Endodermal cell (in vitro differentiated cells): Measurements from ENCODE around the gene RAVER2. TPM values are rescaled to one million over a fixed set of nuclear protein-coding genes. Genes with fewer than 3 reads are reported as not detected.

Source experiments
- DNase-seq: peaks from one replicate; pipeline ENCODE4 v3.0.0-alpha.2; 2017
- H3K27ac ChIP-seq: 2 replicates; pipeline ENCODE4 v1.5.1; 2013; ENCODE audit warnings: mild to moderate bottlenecking, low read depth, low read length, moderate library complexity
- H3K27me3 ChIP-seq: 2 replicates; pipeline ENCODE4 v1.6.1; 2013; ENCODE audit warnings: mild to moderate bottlenecking, low read length, moderate library complexity; ENCODE audit not compliant: insufficient read depth, control insufficient read depth, poor library complexity, severe bottlenecking
- H3K36me3 ChIP-seq: 2 replicates; pipeline ENCODE4 v1.7.0; 2013; ENCODE audit warnings: mild to moderate bottlenecking, low read length, moderate library complexity; ENCODE audit not compliant: control insufficient read depth, insufficient read depth
- H3K4me1 ChIP-seq: one replicate; pipeline ENCODE4 v1.7.0; 2013; ENCODE audit warnings: low read length; ENCODE audit not compliant: control insufficient read depth, insufficient read depth
- H3K4me3 ChIP-seq: 2 replicates; pipeline ENCODE4 v1.5.1; 2013; ENCODE audit warnings: mild to moderate bottlenecking, low read length, moderate library complexity
- H3K9ac ChIP-seq: 2 replicates; pipeline ENCODE4 v1.6.1; 2013; ENCODE audit warnings: mild to moderate bottlenecking, low read length, moderate library complexity; ENCODE audit not compliant: poor library complexity, severe bottlenecking; ENCODE audit errors: extremely low read depth
- H3K9me3 ChIP-seq: 2 replicates; pipeline ENCODE4 v1.6.1; 2013; ENCODE audit warnings: mild to moderate bottlenecking, low read length, moderate library complexity; ENCODE audit not compliant: control insufficient read depth
- H3K27ac Mint-ChIP-seq: 2 replicates; pipeline ENCODE4 v1.8.0; 2020; ENCODE audit warnings: mixed read lengths
- H3K27me3 Mint-ChIP-seq: 2 replicates; pipeline ENCODE4 v1.8.0; 2021; ENCODE audit warnings: mild to moderate bottlenecking, mixed read lengths; ENCODE audit not compliant: insufficient read depth
- H3K36me3 Mint-ChIP-seq: 2 replicates; pipeline ENCODE4 v1.8.0; 2020; ENCODE audit warnings: low read depth, mixed read lengths
- H3K4me1 Mint-ChIP-seq: 2 replicates; pipeline ENCODE4 v1.8.0; 2020; ENCODE audit warnings: mixed read lengths
- H3K4me3 Mint-ChIP-seq: 2 replicates; pipeline ENCODE4 v1.8.0; 2020; ENCODE audit warnings: mild to moderate bottlenecking, moderate library complexity, mixed read lengths
- H3K9me3 Mint-ChIP-seq: 2 replicates; pipeline ENCODE4 v1.8.0; 2020; ENCODE audit warnings: mild to moderate bottlenecking, mixed read lengths
- CTCF ChIP-seq: fragments of 200-600 bp; sonication (generic); conservative IDR thresholded peaks from 2 replicates; pipeline ENCODE4 v1.5.0; 2021; ENCODE audit warnings: antibody characterized with exemption, mild to moderate bottlenecking
- WGBS, 2 experiments: methylation state at CpG; one replicate each; pipeline versions ENCODE4 v1.1.5 to v1.1.7; 2013; ENCODE audit warnings: missing lambda C conversion rate in 2 of 2, mixed read lengths in 1 of 2; ENCODE audit not compliant: insufficient coverage in 1 of 2, insufficient read length in 1 of 2; 5-methylcytosine and 5-hydroxymethylcytosine counted together
- total RNA-seq, 2 donors: library from RNA; stranded (reverse); fragmentation: NEBNext Ultra II Directional in 1 of 2; extraction: Animal tissue kit (Norgen Biotek cat#: 25700) in 1 of 2; gene quantifications; 2 replicates in 1 of 2; 3 replicates in 1 of 2; pipeline ENCODE4 v1.2.1, GENCODE V29; 2021

Gene RAVER2
- total RNA-seq, 2 donors from 2014 or later = 20.3 to 21.8 TPM

GRCh38 chr1:64745181-64745985 lies 508 bp downstream of the RAVER2 start:
- H3K27me3 ChIP-seq = no peaks in the 10 kb centered on the region
- peak; percentile 78 for DNase-seq
- H3K27ac ChIP-seq = no peak overlapping the region
- no peaks in the 10 kb centered on the region for H3K36me3 ChIP-seq
- H3K9ac ChIP-seq = peak overlapping the region; percentile 64
- Mint-ChIP-seq H3K4me3 (peak overlapping the region; percentile 86), H3K9me3 (no peaks in the 10 kb centered on the region), H3K4me1 (peaks cover 20% of the 10 kb centered on the region), H3K36me3 (no peaks in the 10 kb centered on the region), H3K27me3 (peaks cover 7% of the 10 kb centered on the region), H3K27ac (peak overlapping the region; percentile 78)
- H3K4me1 ChIP-seq = no peaks in the 10 kb centered on the region
- no peaks in the 10 kb centered on the region for H3K9me3 ChIP-seq
- TF ChIP-seq CTCF = no peak
- 0% methylated on average over 38 to 67 of the region's 67 CpGs for WGBS, 2 experiments
- H3K4me3 ChIP-seq = peak overlapping the region; percentile 91

- no peaks in the 10 kb centered on the region for H3K36me3 Mint-ChIP-seq
- Histone ChIP-seq H3K9me3 (no peaks in the 10 kb centered on the region), H3K4me3 (peak overlapping the region; percentile 91), H3K4me1 (no peaks in the 10 kb centered on the region), H3K27me3 (no peaks in the 10 kb centered on the region), H3K36me3 (no peaks in the 10 kb centered on the region), H3K27ac (no peak overlapping the region), H3K9ac (peak overlapping the region; percentile 64)
- no peak for TF ChIP-seq CTCF
- H3K27ac Mint-ChIP-seq = peak overlapping the region; percentile 78
- peak overlapping the region; percentile 86 for H3K4me3 Mint-ChIP-seq
- H3K9me3 Mint-ChIP-seq = no peaks in the 10 kb centered on the region
- peaks cover 22% of the 10 kb centered on the region for H3K4me1 Mint-ChIP-seq
- 58 to 77% methylated on average over 5 to 8 of the region's 8 CpGs for WGBS, 2 experiments
- peaks cover 7% of the 10 kb centered on the region for H3K27me3 Mint-ChIP-seq
- no peak for DNase-seq
Measured at GRCh38 chr1:64745986-64746940, 1.4 kb downstream of the RAVER2 start.

- Histone ChIP-seq H3K4me1 (no peaks in the 10 kb centered on the region), H3K27ac (no peak overlapping the region), H3K4me3 (no peak overlapping the region), H3K36me3 (no peaks in the 10 kb centered on the region), H3K27me3 (no peaks in the 10 kb centered on the region), H3K9me3 (no peaks in the 10 kb centered on the region), H3K9ac (no peak overlapping the region)
- peaks cover 24% of the 10 kb centered on the region for H3K4me1 Mint-ChIP-seq
- TF ChIP-seq CTCF = no peak
- 86 to 89% methylated on average over 3 of the region's 3 CpGs for WGBS, 2 experiments
- no peak for DNase-seq
- peaks cover 7% of the 10 kb centered on the region for H3K27me3 Mint-ChIP-seq
- H3K4me3 Mint-ChIP-seq = no peak overlapping the region
- no peaks in the 10 kb centered on the region for H3K9me3 Mint-ChIP-seq
- no peak overlapping the region for H3K27ac Mint-ChIP-seq
- no peaks in the 10 kb centered on the region for H3K36me3 Mint-ChIP-seq
Measured at GRCh38 chr1:64748222-64748621, 3.3 kb downstream of the RAVER2 start.
